ENCODE results near the gene RAVER2. TPM values are rescaled to one million over a fixed set of nuclear protein-coding genes. Genes with fewer than 3 reads are reported as not detected.

Gene RAVER2
- total and polyA plus RNA-seq, 2 experiments from 2014 or later: 7.8 to 24.6 TPM

DNA sequence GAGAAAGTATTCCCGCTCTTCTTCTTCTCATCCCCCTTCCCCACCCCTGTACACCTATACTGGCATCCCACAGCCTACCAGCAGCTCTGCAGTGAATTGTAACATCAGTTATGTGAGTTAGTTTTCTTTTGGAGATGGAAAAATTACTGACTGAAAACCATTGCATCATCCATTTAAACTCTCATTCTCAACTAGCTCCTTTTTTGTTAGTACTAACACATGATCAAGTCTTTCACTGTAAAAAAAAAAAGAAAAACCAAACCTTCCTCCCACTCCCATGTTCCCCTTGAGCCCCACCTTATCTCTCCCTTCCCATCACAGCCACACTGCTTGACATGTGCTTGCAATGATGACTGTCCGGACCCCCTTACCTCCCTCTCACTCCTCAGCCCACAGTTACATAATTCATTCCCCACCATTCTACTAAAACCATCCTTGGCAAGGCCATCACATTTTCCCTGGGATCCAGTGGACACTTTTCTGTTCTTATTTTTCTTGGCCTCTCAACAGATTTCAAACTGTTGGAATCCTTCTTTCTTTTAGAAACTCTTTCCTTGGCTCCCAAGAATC is 23.2 kb upstream of the RAVER2 start:
- TF ChIP-seq ZNF331 (CRISPR knock-in tag; IDR thresholded peaks at IDR 0.05; ENCODE audit: low read depth) (no peak), EZH2phosphoT487 (IDR thresholded peaks at IDR 0.05; ENCODE audit: unreplicated experiment) (no peak), ZNF114 (CRISPR knock-in tag; IDR thresholded peaks at IDR 0.05) (no peak), CREB1 (CRISPR knock-in tag; IDR thresholded peaks at IDR 0.05; ENCODE audit: low read depth) (no peak), EZH2 (IDR thresholded peaks at IDR 0.05; ENCODE audit: low read depth, unreplicated experiment) (no peak), STAT1 (IDR thresholded peaks at IDR 0.05; ENCODE audit: unreplicated experiment) (no peak), NANOG (IDR thresholded peaks at IDR 0.05; ENCODE audit: borderline replicate concordance) (no peak), POLR2AphosphoS5 (IDR thresholded peaks at IDR 0.05; ENCODE audit: low read depth) (no peak)
- TF ChIP-seq, protein P1, sequence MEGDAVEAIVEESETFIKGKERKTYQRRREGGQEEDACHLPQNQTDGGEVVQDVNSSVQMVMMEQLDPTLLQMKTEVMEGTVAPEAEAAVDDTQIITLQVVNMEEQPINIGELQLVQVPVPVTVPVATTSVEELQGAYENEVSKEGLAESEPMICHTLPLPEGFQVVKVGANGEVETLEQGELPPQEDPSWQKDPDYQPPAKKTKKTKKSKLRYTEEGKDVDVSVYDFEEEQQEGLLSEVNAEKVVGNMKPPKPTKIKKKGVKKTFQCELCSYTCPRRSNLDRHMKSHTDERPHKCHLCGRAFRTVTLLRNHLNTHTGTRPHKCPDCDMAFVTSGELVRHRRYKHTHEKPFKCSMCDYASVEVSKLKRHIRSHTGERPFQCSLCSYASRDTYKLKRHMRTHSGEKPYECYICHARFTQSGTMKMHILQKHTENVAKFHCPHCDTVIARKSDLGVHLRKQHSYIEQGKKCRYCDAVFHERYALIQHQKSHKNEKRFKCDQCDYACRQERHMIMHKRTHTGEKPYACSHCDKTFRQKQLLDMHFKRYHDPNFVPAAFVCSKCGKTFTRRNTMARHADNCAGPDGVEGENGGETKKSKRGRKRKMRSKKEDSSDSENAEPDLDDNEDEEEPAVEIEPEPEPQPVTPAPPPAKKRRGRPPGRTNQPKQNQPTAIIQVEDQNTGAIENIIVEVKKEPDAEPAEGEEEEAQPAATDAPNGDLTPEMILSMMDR (conservative IDR thresholded peaks at IDR 0.05; ENCODE audit: low read depth in 2 of 2): no peak
- TF ChIP-seq, protein P2, sequence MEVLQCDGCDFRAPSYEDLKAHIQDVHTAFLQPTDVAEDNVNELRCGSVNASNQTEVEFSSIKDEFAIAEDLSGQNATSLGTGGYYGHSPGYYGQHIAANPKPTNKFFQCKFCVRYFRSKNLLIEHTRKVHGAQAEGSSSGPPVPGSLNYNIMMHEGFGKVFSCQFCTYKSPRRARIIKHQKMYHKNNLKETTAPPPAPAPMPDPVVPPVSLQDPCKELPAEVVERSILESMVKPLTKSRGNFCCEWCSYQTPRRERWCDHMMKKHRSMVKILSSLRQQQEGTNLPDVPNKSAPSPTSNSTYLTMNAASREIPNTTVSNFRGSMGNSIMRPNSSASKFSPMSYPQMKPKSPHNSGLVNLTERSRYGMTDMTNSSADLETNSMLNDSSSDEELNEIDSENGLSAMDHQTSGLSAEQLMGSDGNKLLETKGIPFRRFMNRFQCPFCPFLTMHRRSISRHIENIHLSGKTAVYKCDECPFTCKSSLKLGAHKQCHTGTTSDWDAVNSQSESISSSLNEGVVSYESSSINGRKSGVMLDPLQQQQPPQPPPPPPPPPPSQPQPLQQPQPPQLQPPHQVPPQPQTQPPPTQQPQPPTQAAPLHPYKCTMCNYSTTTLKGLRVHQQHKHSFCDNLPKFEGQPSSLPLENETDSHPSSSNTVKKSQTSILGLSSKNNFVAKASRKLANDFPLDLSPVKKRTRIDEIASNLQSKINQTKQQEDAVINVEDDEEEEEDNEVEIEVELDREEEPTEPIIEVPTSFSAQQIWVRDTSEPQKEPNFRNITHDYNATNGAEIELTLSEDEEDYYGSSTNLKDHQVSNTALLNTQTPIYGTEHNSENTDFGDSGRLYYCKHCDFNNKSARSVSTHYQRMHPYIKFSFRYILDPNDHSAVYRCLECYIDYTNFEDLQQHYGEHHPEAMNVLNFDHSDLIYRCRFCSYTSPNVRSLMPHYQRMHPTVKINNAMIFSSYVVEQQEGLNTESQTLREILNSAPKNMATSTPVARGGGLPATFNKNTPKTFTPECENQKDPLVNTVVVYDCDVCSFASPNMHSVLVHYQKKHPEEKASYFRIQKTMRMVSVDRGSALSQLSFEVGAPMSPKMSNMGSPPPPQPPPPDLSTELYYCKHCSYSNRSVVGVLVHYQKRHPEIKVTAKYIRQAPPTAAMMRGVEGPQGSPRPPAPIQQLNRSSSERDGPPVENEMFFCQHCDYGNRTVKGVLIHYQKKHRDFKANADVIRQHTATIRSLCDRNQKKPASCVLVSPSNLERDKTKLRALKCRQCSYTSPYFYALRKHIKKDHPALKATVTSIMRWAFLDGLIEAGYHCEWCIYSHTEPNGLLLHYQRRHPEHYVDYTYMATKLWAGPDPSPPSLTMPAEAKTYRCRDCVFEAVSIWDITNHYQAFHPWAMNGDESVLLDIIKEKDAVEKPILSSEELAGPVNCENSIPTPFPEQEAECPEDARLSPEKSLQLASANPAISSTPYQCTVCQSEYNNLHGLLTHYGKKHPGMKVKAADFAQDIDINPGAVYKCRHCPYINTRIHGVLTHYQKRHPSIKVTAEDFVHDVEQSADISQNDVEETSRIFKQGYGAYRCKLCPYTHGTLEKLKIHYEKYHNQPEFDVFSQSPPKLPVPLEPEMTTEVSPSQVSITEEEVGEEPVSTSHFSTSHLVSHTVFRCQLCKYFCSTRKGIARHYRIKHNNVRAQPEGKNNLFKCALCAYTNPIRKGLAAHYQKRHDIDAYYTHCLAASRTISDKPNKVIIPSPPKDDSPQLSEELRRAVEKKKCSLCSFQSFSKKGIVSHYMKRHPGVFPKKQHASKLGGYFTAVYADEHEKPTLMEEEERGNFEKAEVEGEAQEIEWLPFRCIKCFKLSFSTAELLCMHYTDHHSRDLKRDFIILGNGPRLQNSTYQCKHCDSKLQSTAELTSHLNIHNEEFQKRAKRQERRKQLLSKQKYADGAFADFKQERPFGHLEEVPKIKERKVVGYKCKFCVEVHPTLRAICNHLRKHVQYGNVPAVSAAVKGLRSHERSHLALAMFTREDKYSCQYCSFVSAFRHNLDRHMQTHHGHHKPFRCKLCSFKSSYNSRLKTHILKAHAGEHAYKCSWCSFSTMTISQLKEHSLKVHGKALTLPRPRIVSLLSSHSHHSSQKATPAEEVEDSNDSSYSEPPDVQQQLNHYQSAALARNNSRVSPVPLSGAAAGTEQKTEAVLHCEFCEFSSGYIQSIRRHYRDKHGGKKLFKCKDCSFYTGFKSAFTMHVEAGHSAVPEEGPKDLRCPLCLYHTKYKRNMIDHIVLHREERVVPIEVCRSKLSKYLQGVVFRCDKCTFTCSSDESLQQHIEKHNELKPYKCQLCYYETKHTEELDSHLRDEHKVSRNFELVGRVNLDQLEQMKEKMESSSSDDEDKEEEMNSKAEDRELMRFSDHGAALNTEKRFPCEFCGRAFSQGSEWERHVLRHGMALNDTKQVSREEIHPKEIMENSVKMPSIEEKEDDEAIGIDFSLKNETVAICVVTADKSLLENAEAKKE (CRISPR knock-in tag; IDR thresholded peaks at IDR 0.05): no peak
- TF ChIP-seq, protein P3, sequence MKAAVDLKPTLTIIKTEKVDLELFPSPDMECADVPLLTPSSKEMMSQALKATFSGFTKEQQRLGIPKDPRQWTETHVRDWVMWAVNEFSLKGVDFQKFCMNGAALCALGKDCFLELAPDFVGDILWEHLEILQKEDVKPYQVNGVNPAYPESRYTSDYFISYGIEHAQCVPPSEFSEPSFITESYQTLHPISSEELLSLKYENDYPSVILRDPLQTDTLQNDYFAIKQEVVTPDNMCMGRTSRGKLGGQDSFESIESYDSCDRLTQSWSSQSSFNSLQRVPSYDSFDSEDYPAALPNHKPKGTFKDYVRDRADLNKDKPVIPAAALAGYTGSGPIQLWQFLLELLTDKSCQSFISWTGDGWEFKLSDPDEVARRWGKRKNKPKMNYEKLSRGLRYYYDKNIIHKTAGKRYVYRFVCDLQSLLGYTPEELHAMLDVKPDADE (IDR thresholded peaks at IDR 0.05): no peak
- TF ChIP-seq, protein P4, sequence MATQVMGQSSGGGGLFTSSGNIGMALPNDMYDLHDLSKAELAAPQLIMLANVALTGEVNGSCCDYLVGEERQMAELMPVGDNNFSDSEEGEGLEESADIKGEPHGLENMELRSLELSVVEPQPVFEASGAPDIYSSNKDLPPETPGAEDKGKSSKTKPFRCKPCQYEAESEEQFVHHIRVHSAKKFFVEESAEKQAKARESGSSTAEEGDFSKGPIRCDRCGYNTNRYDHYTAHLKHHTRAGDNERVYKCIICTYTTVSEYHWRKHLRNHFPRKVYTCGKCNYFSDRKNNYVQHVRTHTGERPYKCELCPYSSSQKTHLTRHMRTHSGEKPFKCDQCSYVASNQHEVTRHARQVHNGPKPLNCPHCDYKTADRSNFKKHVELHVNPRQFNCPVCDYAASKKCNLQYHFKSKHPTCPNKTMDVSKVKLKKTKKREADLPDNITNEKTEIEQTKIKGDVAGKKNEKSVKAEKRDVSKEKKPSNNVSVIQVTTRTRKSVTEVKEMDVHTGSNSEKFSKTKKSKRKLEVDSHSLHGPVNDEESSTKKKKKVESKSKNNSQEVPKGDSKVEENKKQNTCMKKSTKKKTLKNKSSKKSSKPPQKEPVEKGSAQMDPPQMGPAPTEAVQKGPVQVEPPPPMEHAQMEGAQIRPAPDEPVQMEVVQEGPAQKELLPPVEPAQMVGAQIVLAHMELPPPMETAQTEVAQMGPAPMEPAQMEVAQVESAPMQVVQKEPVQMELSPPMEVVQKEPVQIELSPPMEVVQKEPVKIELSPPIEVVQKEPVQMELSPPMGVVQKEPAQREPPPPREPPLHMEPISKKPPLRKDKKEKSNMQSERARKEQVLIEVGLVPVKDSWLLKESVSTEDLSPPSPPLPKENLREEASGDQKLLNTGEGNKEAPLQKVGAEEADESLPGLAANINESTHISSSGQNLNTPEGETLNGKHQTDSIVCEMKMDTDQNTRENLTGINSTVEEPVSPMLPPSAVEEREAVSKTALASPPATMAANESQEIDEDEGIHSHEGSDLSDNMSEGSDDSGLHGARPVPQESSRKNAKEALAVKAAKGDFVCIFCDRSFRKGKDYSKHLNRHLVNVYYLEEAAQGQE (IDR thresholded peaks at IDR 0.05; ENCODE audit: unreplicated experiment): no peak
- H3K4me1 ChIP-seq (ENCODE audit: insufficient read depth): no peaks in the 10 kb centered on the region
- H3F3A ChIP-seq (replicated peaks; ENCODE audit: low read depth): no peaks in the 10 kb centered on the region
- no peak overlapping the region for H2AFZ ChIP-seq
- peaks cover 2% of the 10 kb centered on the region; the same call in 1 of the 3 replicates for H3K4me1 Mint-ChIP-seq
- no peak overlapping the region for H3K27ac Mint-ChIP-seq
- H3K4me3 ChIP-seq: no peak overlapping the region
- H3K27me3 Mint-ChIP-seq (ENCODE audit: insufficient read depth, low read depth, poor library complexity): no peaks in the 10 kb centered on the region
- no peak for DNase-seq (ENCODE audit: low spot score)
- peaks cover 9% of the 10 kb centered on the region for H3K9me3 Mint-ChIP-seq
- H3K4me2 ChIP-seq: no peak overlapping the region
- H3K36me3 Mint-ChIP-seq (ENCODE audit: low read depth): peaks cover 3% of the 10 kb centered on the region; the same call in 1 of the 3 replicates
- peaks cover 6% of the 10 kb centered on the region for H3K9me2 ChIP-seq (ENCODE audit: insufficient read depth)
- no peaks in the 10 kb centered on the region for H3K79me2 ChIP-seq (replicated peaks; ENCODE audit: insufficient read depth)
- no peaks in the 10 kb centered on the region for H3K36me3 ChIP-seq (ENCODE audit: insufficient read depth)
- H3K4me3 Mint-ChIP-seq: no peak overlapping the region
- no peaks in the 10 kb centered on the region for H4K20me1 ChIP-seq (replicated peaks; ENCODE audit: insufficient read depth)
- ATAC-seq: no peak
- H3K27me3 ChIP-seq (ENCODE audit: insufficient read depth): no peaks in the 10 kb centered on the region
- H3K27ac ChIP-seq (ENCODE audit: low read depth): no peak overlapping the region

Data from GM23338 (cell line).